GM13976 (cell line): ENCODE measurements around the gene TMEM164.

Source experiments
- DNase-seq: peaks from one replicate; pipeline ENCODE4 v3.0.0; 2012; ENCODE audit warnings: low spot score
- CTCF ChIP-seq: IDR thresholded peaks from 2 replicates; pipeline ENCODE4 v1.5.1; 2012; ENCODE audit warnings: borderline replicate concordance, mild to moderate bottlenecking; ENCODE audit not compliant: insufficient read depth; ENCODE audit errors: extremely low read depth, missing control alignments, control extremely low read depth
- in situ Hi-C: fragments of 300-500 bp; cut with MboI; formaldehyde crosslinking; loops from one replicate; pipeline ENCODE4 v1.12.0; 2022; ENCODE audit warnings: low sequenced_read_pairs, mixed read lengths, inconsistent platforms; ENCODE audit not compliant: unreplicated experiment

Gene TMEM164

GRCh38 chrX:110194977-110195376, 192.1 kb downstream of the TMEM164 start:
- DNase-seq: no peak
- in situ Hi-C loops: no loop called here
- TF ChIP-seq CTCF: no peak

GRCh38 chrX:110201799-110202198, 198.9 kb downstream of the TMEM164 start:
- in situ Hi-C loops: no loop called here
- no peak for TF ChIP-seq CTCF
- DNase-seq: no peak

GRCh38 chrX:110204986-110205385, 202.1 kb downstream of the TMEM164 start:
- DNase-seq: no peak
- in situ Hi-C loops: no loop called here
- TF ChIP-seq CTCF: no peak

GRCh38 chrX:110208092-110208491, 205.2 kb downstream of the TMEM164 start:
- no peak for TF ChIP-seq CTCF
- in situ Hi-C loops: no loop called here
- DNase-seq: no peak

GRCh38 chrX:110210417-110211139, 207.7 kb downstream of the TMEM164 start:
- no peak for DNase-seq
- TF ChIP-seq CTCF: no peak
- in situ Hi-C loops: no loop called here

GRCh38 chrX:110211340-110211739, 208.4 kb downstream of the TMEM164 start:
- no peak for TF ChIP-seq CTCF
- DNase-seq: no peak
- in situ Hi-C loops: no loop called here

- no peak for TF ChIP-seq CTCF
- no peak for DNase-seq
- in situ Hi-C loops: no loop called here
Measured at GRCh38 chrX:110212299-110212698, 209.4 kb downstream of the TMEM164 start.
